Mesendoderm (in vitro differentiated cells): ENCODE measurements around the gene ZSCAN18.
A peak's percentile ranks its signal among the peaks of the same experiment; 100 is the strongest.

Experiments used
- DNase-seq: peaks from one replicate; pipeline ENCODE4 v3.0.0; 2013
- H2AK5ac ChIP-seq: 2 replicates; pipeline ENCODE4 v1.6.1; 2013; ENCODE audit warnings: low read length, inconsistent platforms
- H2BK120ac ChIP-seq: 2 replicates; pipeline ENCODE4 v1.6.1; 2013; ENCODE audit warnings: low read depth, mild to moderate bottlenecking, low read length, moderate library complexity, mixed read lengths
- H2BK15ac ChIP-seq: replicated peaks from 2 replicates; pipeline ENCODE4 v1.6.1; 2013; ENCODE audit warnings: low read depth, mild to moderate bottlenecking, moderate library complexity
- H2BK5ac ChIP-seq: 2 replicates; pipeline ENCODE4 v1.6.1; 2013; ENCODE audit warnings: low read length, inconsistent platforms
- H3K18ac ChIP-seq: 2 replicates; pipeline ENCODE4 v1.6.1; 2013; ENCODE audit warnings: mild to moderate bottlenecking, low read length, mixed read lengths
- H3K23ac ChIP-seq: one replicate; pipeline ENCODE4 v1.6.1; 2013; ENCODE audit warnings: low read length
- H3K27ac ChIP-seq: 2 replicates; pipeline ENCODE4 v1.5.1; 2013; ENCODE audit warnings: low read depth, mild to moderate bottlenecking, inconsistent platforms, low read length, moderate library complexity
- H3K27me3 ChIP-seq: 2 replicates; pipeline ENCODE4 v1.6.1; 2013; ENCODE audit warnings: low read length, control low read depth, mild to moderate bottlenecking, inconsistent platforms; ENCODE audit not compliant: insufficient read depth, poor library complexity
- H3K36me3 ChIP-seq: 2 replicates; pipeline ENCODE4 v1.6.1; 2013; ENCODE audit warnings: low read length, inconsistent platforms; ENCODE audit not compliant: control insufficient read depth, insufficient read depth
- H3K4ac ChIP-seq: one replicate; pipeline ENCODE4 v1.6.1; 2013; ENCODE audit warnings: low read depth, mild to moderate bottlenecking, low read length, moderate library complexity
- H3K4me1 ChIP-seq: 2 replicates; pipeline ENCODE4 v1.6.1; 2013; ENCODE audit warnings: low read depth, low read length, inconsistent platforms; ENCODE audit not compliant: control insufficient read depth
- H3K4me2 ChIP-seq: 2 replicates; pipeline ENCODE4 v1.6.1; 2013; ENCODE audit warnings: low read length
- H3K4me3 ChIP-seq: 2 replicates; pipeline ENCODE4 v1.5.1; 2013; ENCODE audit warnings: mild to moderate bottlenecking, low read length
- H3K56ac ChIP-seq: one replicate; pipeline ENCODE4 v1.6.1; 2013; ENCODE audit warnings: low read length
- H3K79me1 ChIP-seq: 2 replicates; pipeline ENCODE4 v1.6.1; 2013; ENCODE audit warnings: low read length, inconsistent platforms
- H3K79me2 ChIP-seq: 2 replicates; pipeline ENCODE4 v1.6.1; 2013; ENCODE audit warnings: mild to moderate bottlenecking, low read length; ENCODE audit not compliant: control insufficient read depth, insufficient read depth
- H3K9ac ChIP-seq: 2 replicates; pipeline ENCODE4 v1.6.1; 2013; ENCODE audit warnings: low read length, inconsistent platforms
- H4K5ac ChIP-seq: one replicate; pipeline ENCODE4 v1.6.1; 2013; ENCODE audit warnings: low read length
- H4K8ac ChIP-seq: one replicate; pipeline ENCODE4 v1.6.1; 2013; ENCODE audit warnings: low read depth, mild to moderate bottlenecking, control low read depth, low read length, moderate library complexity
- WGBS: extraction: QIAGEN DNeasy Blood & Tissue Kit; methylation state at CpG from one replicate; pipeline ENCODE4 v1.1.7; 2013; ENCODE audit warnings: low lambda C conversion rate, missing lambda C conversion rate; ENCODE audit not compliant: insufficient coverage; ENCODE audit errors: extremely low coverage; 5-methylcytosine and 5-hydroxymethylcytosine counted together

The ZSCAN18 gene

DNA sequence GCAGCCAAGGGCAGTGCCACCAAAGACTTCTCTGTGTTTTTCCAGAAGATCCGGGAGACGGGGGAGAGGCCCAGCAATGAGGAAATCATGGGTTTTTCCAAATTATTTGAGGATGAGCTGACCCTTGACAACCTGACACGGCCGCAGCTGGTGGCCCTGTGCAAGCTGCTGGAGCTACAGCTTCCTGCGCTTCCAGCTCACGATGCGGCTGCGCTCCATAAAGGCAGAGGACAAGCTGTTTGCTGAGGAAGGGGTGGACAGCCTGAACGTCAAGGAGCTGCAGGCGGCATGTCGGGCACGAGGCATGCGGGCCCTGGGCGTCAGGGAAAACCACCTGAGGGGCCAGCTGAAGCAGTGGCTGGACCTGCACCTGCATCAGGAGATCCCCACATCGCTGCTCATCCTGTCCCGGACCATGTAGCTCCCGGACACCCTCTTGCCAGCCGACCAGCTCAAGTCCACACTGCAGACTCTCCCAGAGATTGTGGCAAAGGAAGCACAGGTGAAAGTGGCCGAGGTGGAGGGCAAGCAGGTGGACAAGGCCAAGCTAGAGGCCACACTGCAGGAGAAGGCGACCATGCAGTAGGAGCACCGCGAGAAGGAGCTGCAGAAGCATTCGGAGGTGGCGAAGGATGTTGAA, 52.5 kb downstream of the ZSCAN18 start:
- no peak overlapping the region for H4K8ac ChIP-seq
- H2AK5ac ChIP-seq: no peak overlapping the region
- H3K27ac ChIP-seq: no peak overlapping the region
- no peaks in the 10 kb centered on the region for H3K79me2 ChIP-seq
- no peak overlapping the region for H2BK120ac ChIP-seq
- no peak overlapping the region for H2BK5ac ChIP-seq
- H3K9ac ChIP-seq: no peak overlapping the region
- no peak for DNase-seq
- H3K4me3 ChIP-seq: no peak overlapping the region
- H3K23ac ChIP-seq: no peak overlapping the region
- H3K4me2 ChIP-seq: no peak overlapping the region
- H2BK15ac ChIP-seq: no peak overlapping the region
- no peak overlapping the region for H3K18ac ChIP-seq
- H3K27me3 ChIP-seq: no peaks in the 10 kb centered on the region
- no peak overlapping the region for H4K5ac ChIP-seq
- H3K36me3 ChIP-seq: no peaks in the 10 kb centered on the region
- no peaks in the 10 kb centered on the region for H3K79me1 ChIP-seq
- no peaks in the 10 kb centered on the region for H3K4me1 ChIP-seq
- no peak overlapping the region for H3K56ac ChIP-seq
- no CpG with 5 or more reads among the region's 24 CpGs for WGBS
- no peak overlapping the region for H3K4ac ChIP-seq

DNA sequence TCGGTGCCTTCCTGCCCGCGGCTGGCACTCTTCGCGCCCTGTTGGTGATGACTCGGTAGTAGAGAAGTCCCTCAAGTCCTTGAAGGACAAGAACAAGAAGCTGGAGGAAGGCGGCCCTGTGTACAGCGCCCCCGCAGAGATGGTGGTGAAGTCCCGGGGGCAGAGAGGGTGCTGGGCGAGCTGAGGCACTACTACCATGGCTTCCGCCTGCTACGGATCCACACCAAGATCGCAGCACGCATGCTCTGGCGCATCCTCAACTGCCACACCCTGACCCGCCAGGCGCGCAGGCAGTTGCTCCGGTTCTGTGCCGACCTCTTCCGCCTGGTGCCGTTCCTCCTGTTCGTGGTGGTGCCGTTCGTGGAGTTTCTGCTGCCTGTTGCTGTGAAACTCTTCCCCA, 53.1 kb downstream of the ZSCAN18 start:
- DNase-seq: no peak
- no peak overlapping the region for H4K5ac ChIP-seq
- H3K4me3 ChIP-seq: no peak overlapping the region
- no peak overlapping the region for H4K8ac ChIP-seq
- no peak overlapping the region for H2BK5ac ChIP-seq
- H3K4me1 ChIP-seq: no peaks in the 10 kb centered on the region
- no peaks in the 10 kb centered on the region for H3K36me3 ChIP-seq
- no peaks in the 10 kb centered on the region for H3K79me2 ChIP-seq
- WGBS: no CpG with 5 or more reads among the region's 26 CpGs
- no peak overlapping the region for H2BK15ac ChIP-seq
- no peak overlapping the region for H3K56ac ChIP-seq
- H3K4ac ChIP-seq: no peak overlapping the region
- H3K23ac ChIP-seq: no peak overlapping the region
- no peak overlapping the region for H3K27ac ChIP-seq
- no peaks in the 10 kb centered on the region for H3K27me3 ChIP-seq
- no peak overlapping the region for H3K18ac ChIP-seq
- no peak overlapping the region for H2BK120ac ChIP-seq
- no peak overlapping the region for H3K4me2 ChIP-seq
- no peaks in the 10 kb centered on the region for H3K79me1 ChIP-seq
- H2AK5ac ChIP-seq: no peak overlapping the region
- H3K9ac ChIP-seq: no peak overlapping the region

DNA sequence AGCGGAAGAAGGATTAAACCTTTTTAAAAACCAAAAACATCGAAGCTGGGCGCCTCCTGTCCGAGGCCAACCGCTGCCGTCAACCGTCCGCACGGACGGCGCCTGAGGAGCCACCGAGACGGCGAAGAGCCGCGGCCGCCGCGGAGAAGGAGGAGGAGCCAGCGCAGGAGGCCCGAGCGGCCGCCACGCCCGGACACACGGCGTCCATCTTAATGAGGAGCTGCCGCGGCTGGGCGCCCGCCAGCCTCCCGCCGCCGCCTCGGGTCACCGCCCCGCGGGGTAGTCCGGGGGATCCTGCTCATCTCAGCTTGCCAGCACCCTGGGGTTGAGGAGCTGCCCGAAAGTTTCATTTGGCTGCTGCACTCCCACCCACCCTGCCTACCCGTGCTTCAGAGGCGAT, 53.6 kb downstream of the ZSCAN18 start:
- Histone ChIP-seq H3K27me3 (no peaks in the 10 kb centered on the region), H3K4me3 (no peak overlapping the region), H3K4me1 (no peaks in the 10 kb centered on the region), H2BK5ac (no peak overlapping the region), H3K18ac (no peak overlapping the region), H2BK15ac (no peak overlapping the region), H2AK5ac (no peak overlapping the region), H4K8ac (no peak overlapping the region), H2BK120ac (no peak overlapping the region), H3K79me1 (no peaks in the 10 kb centered on the region), H3K36me3 (no peaks in the 10 kb centered on the region), H3K9ac (no peak overlapping the region), H3K4ac (no peak overlapping the region), H3K79me2 (no peaks in the 10 kb centered on the region), H3K23ac (no peak overlapping the region), H3K27ac (no peak overlapping the region), H4K5ac (no peak overlapping the region), H3K56ac (no peak overlapping the region), H3K4me2 (no peak overlapping the region)
- DNase-seq: no peak
- no CpG with 5 or more reads among the region's 42 CpGs for WGBS

DNA sequence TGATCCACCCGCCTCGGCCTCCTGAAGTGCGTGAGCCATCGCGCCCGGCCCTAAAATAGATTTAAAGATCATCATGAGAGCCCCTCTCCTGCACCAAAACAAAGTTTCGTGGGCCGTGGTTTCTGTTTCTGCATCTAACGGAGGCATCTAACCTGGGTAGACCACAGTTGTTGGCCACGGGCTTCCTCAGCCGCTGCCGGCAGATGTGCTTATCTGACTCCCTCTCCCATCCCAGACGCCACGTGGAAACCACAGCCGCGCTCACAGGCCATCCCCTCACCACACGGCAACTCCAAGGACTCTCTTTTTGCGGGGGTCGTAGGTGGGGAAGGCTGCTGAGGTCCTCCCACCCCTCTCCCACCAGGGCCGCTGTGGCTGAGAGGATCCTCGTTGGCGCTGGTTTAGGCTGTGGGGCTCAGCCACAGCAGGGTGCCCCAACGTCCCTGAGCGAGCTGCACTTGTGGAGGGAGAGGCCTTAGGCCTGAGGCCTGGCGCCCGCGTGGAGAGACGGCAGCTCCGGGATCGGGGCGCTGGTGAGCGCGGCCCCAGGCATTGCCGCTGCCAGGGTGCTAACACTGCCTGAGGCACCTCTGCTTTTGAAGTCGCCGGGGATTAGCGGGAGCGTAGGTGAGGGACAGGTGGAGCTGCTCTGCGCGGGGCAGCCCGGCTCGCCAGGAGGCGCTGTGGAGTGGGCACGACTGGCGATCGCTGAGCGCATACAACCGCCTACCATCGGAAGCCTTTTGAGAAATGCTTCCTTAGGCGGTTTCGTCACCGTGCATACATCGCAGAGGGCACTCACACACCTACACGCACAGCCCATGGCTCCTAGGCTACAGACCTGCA, 55.3 kb downstream of the ZSCAN18 start:
- no peak overlapping the region for H3K4me2 ChIP-seq
- no peak overlapping the region for H4K8ac ChIP-seq
- H2AK5ac ChIP-seq: no peak overlapping the region
- H4K5ac ChIP-seq: no peak overlapping the region
- no peaks in the 10 kb centered on the region for H3K79me1 ChIP-seq
- H3K4me3 ChIP-seq: no peak overlapping the region
- H3K79me2 ChIP-seq: no peaks in the 10 kb centered on the region
- H3K56ac ChIP-seq: no peak overlapping the region
- peak; percentile 83 for DNase-seq
- no peaks in the 10 kb centered on the region for H3K36me3 ChIP-seq
- no peak overlapping the region for H3K18ac ChIP-seq
- no peak overlapping the region for H3K4ac ChIP-seq
- no peak overlapping the region for H2BK15ac ChIP-seq
- no CpG with 5 or more reads among the region's 54 CpGs for WGBS
- no peak overlapping the region for H3K27ac ChIP-seq
- H3K9ac ChIP-seq: no peak overlapping the region
- no peak overlapping the region for H2BK5ac ChIP-seq
- no peak overlapping the region for H3K23ac ChIP-seq
- no peaks in the 10 kb centered on the region for H3K4me1 ChIP-seq
- H3K27me3 ChIP-seq: no peaks in the 10 kb centered on the region
- H2BK120ac ChIP-seq: no peak overlapping the region

DNA sequence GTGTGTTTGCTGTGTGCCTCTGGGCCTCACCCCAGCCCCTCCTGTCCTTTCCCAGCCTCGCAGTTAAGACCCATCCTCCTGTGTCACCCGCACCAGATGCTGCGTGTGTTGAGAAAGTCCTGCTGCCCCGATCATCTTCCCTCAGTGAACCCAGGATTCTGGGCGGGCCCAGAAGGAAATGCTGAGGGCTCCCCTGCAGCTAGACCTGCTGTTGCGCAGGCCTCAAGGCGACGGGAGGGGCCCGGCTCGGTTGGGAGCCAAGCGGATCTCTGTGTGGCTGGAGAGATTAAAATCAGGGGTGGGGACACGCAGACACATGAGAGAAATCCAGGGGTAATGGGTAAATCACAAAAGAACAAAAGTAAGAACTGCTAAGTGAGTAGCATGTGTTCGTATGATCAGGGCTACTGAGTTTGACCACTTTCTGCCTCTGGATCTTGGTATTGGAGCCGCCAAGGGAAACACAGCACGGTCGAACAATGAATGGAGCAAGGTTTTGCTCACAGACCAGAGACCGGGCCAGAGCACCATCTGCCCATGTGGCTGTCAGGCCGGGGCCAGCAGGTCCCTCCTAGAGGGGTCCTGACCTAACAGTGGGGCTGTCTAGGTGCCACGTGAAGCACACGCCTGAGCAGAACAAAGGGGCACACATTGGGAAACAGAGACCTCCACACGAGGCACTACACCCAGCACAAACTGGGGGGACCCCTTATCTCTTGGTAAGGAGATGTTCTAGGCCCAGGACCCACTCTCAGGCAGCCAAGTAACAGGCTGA, 57.1 kb downstream of the ZSCAN18 start:
- Histone ChIP-seq H4K8ac (no peak overlapping the region), H2BK15ac (no peak overlapping the region), H4K5ac (no peak overlapping the region), H3K27me3 (no peaks in the 10 kb centered on the region), H3K4me1 (no peaks in the 10 kb centered on the region), H3K79me2 (no peaks in the 10 kb centered on the region), H3K36me3 (no peaks in the 10 kb centered on the region), H3K56ac (no peak overlapping the region), H2AK5ac (no peak overlapping the region), H3K23ac (no peak overlapping the region), H2BK5ac (no peak overlapping the region), H3K27ac (no peak overlapping the region), H3K4ac (no peak overlapping the region), H3K4me3 (no peak overlapping the region), H2BK120ac (no peak overlapping the region), H3K4me2 (no peak overlapping the region), H3K9ac (no peak overlapping the region), H3K18ac (no peak overlapping the region), H3K79me1 (no peaks in the 10 kb centered on the region)
- DNase-seq: no peak
- WGBS: no CpG with 5 or more reads among the region's 21 CpGs
